GM23338 (cell line): ENCODE data around the gene MAP2K1. TPM values are rescaled to one million over a fixed set of nuclear protein-coding genes. Genes with fewer than 3 reads are reported as not detected.

Experiments used
- ATAC-seq: fragments of 200-7000 bp; cut with Tn5 transposase; 3 replicates; pipeline ENCODE4 v1.9.1; 2020
- DNase-seq: peaks from one replicate; pipeline ENCODE4 v3.0.0-alpha.2; 2015; ENCODE audit warnings: low spot score
- H2AFZ ChIP-seq: fragments of 200-600 bp; sonication (generic); 2 replicates; pipeline ENCODE4 v1.8.0; 2016; ENCODE audit warnings: antibody characterized with exemption, mild to moderate bottlenecking, moderate library complexity
- H3F3A ChIP-seq: fragments of 200-600 bp; sonication (generic); replicated peaks from 2 replicates; pipeline ENCODE4 v1.8.0; 2017; ENCODE audit warnings: antibody characterized with exemption, mixed run types, low read depth
- H3K27ac ChIP-seq: fragments of 200-600 bp; sonication (generic); 2 replicates; pipeline ENCODE4 v1.6.1; 2016; ENCODE audit warnings: low read depth
- H3K27me3 ChIP-seq: fragments of 200-600 bp; sonication (generic); 2 replicates; pipeline ENCODE4 v1.8.0; 2016; ENCODE audit warnings: mild to moderate bottlenecking, mixed run types, moderate library complexity; ENCODE audit not compliant: insufficient read depth
- H3K36me3 ChIP-seq: fragments of 200-600 bp; sonication (generic); 2 replicates; pipeline ENCODE4 v1.8.0; 2016; ENCODE audit warnings: mild to moderate bottlenecking; ENCODE audit not compliant: insufficient read depth
- H3K4me1 ChIP-seq: fragments of 200-600 bp; sonication (generic); 2 replicates; pipeline ENCODE4 v1.8.0; 2016; ENCODE audit warnings: mild to moderate bottlenecking, moderate library complexity; ENCODE audit not compliant: insufficient read depth
- H3K4me2 ChIP-seq: fragments of 200-600 bp; sonication (generic); 2 replicates; pipeline ENCODE4 v1.7.1; 2017; ENCODE audit warnings: mixed run types
- H3K4me3 ChIP-seq: fragments of 200-600 bp; sonication (generic); 2 replicates; pipeline ENCODE4 v1.6.1; 2016; ENCODE audit warnings: mixed run types
- H3K79me2 ChIP-seq: fragments of 200-600 bp; sonication (generic); replicated peaks from 2 replicates; pipeline ENCODE4 v1.8.0; 2017; ENCODE audit warnings: mild to moderate bottlenecking; ENCODE audit not compliant: insufficient read depth
- H3K9me2 ChIP-seq: fragments of 200-600 bp; sonication (generic); 2 replicates; pipeline ENCODE4 v1.8.0; 2017; ENCODE audit not compliant: insufficient read depth
- H4K20me1 ChIP-seq: fragments of 200-600 bp; sonication (generic); replicated peaks from 2 replicates; pipeline ENCODE4 v1.8.0; 2017; ENCODE audit warnings: mild to moderate bottlenecking; ENCODE audit not compliant: insufficient read depth
- H3K27ac Mint-ChIP-seq: 2 replicates; pipeline ENCODE4 v1.8.0; 2020; ENCODE audit warnings: inconsistent platforms, mild to moderate bottlenecking, moderate library complexity, mixed read lengths
- H3K27me3 Mint-ChIP-seq: 3 replicates; pipeline ENCODE4 v1.8.0; 2022; ENCODE audit warnings: low read depth, mild to moderate bottlenecking, moderate library complexity, mixed read lengths, inconsistent platforms; ENCODE audit not compliant: insufficient read depth, poor library complexity
- H3K36me3 Mint-ChIP-seq: 3 replicates; pipeline ENCODE4 v1.8.0; 2021; ENCODE audit warnings: low read depth, mild to moderate bottlenecking, inconsistent platforms, moderate library complexity, mixed read lengths
- H3K4me1 Mint-ChIP-seq: 3 replicates; pipeline ENCODE4 v1.8.0; 2020; ENCODE audit warnings: mild to moderate bottlenecking, inconsistent platforms, mixed read lengths
- H3K4me3 Mint-ChIP-seq: 3 replicates; pipeline ENCODE4 v1.8.0; 2021; ENCODE audit warnings: moderate library complexity, mild to moderate bottlenecking, inconsistent platforms, mixed read lengths
- H3K9me3 Mint-ChIP-seq: 3 replicates; pipeline ENCODE4 v1.8.0; 2020; ENCODE audit warnings: moderate library complexity, mild to moderate bottlenecking, inconsistent platforms, mixed read lengths
- CREB1 ChIP-seq: fragments of 250-450 bp; sonication (Bioruptor Pico); IDR thresholded peaks from 2 replicates; pipeline ENCODE4 v1.5.0; 2020; ENCODE audit warnings: low read depth, mild to moderate bottlenecking, moderate library complexity
- CTCF ChIP-seq, 2 experiments: fragments of 200-600 bp in 1 of 2; sonication (generic) in 1 of 2; conservative IDR thresholded peaks; 2 replicates each; pipeline versions ENCODE4 v1.5.1 to v1.6.1; 2016 to 2017; ENCODE audit warnings: antibody characterized with exemption in 2 of 2, low read depth in 2 of 2, mild to moderate bottlenecking in 2 of 2, moderate library complexity in 1 of 2
- ETS1 ChIP-seq: IDR thresholded peaks from 2 replicates; pipeline ENCODE4 v1.6.1; 2016; ENCODE audit warnings: antibody characterized with exemption
- EZH2 ChIP-seq: fragments of 200-600 bp; sonication (generic); IDR thresholded peaks from one replicate; pipeline ENCODE4 v1.8.0; 2017; ENCODE audit warnings: antibody characterized with exemption, mild to moderate bottlenecking, low read depth; ENCODE audit not compliant: unreplicated experiment
- EZH2phosphoT487 ChIP-seq: fragments of 200-600 bp; sonication (generic); IDR thresholded peaks from one replicate; pipeline ENCODE4 v1.8.1; 2018; ENCODE audit warnings: antibody characterized with exemption; ENCODE audit not compliant: unreplicated experiment
- JUNB ChIP-seq: IDR thresholded peaks from one replicate; pipeline ENCODE4 v1.6.1; 2016; ENCODE audit warnings: antibody characterized with exemption; ENCODE audit not compliant: unreplicated experiment
- NANOG ChIP-seq: IDR thresholded peaks from 2 replicates; pipeline ENCODE4 v1.6.1; 2016; ENCODE audit warnings: antibody characterized with exemption, borderline replicate concordance
- POLR2AphosphoS5 ChIP-seq: IDR thresholded peaks from 2 replicates; pipeline ENCODE4 v1.6.1; 2016; ENCODE audit warnings: antibody characterized with exemption, low read depth
- REST ChIP-seq: IDR thresholded peaks from one replicate; pipeline ENCODE4 v1.6.1; 2018; ENCODE audit warnings: antibody characterized with exemption; ENCODE audit not compliant: unreplicated experiment
- STAT1 ChIP-seq: IDR thresholded peaks from one replicate; pipeline ENCODE4 v1.6.1; 2016; ENCODE audit warnings: antibody characterized with exemption; ENCODE audit not compliant: unreplicated experiment
- ZNF114 ChIP-seq: fragments of 250-450 bp; sonication (Bioruptor Pico); IDR thresholded peaks from 2 replicates; pipeline ENCODE4 v1.5.0; 2020; ENCODE audit warnings: mild to moderate bottlenecking, moderate library complexity
- ZNF331 ChIP-seq: fragments of 250-450 bp; sonication (Bioruptor Pico); IDR thresholded peaks from 2 replicates; pipeline ENCODE4 v1.5.0; 2020; ENCODE audit warnings: low read depth, mild to moderate bottlenecking, moderate library complexity
- ZNF462 ChIP-seq: fragments of 250-450 bp; sonication (Bioruptor Pico); IDR thresholded peaks from 2 replicates; pipeline ENCODE4 v1.5.0; 2020; ENCODE audit warnings: mild to moderate bottlenecking, moderate library complexity
- polyA plus RNA-seq: library from polyadenylated mRNA; unstranded; fragments of >200 nt; fragmentation: Nextera tagmentation; extraction: Ambion mirVana; gene quantifications from 2 replicates; pipeline ENCODE4 v1.2.1, GENCODE V29; 2016
- total RNA-seq: library from RNA; depleted of rRNA; stranded (reverse); fragments of >200 nt; shearing (Covaris generic); gene quantifications from 2 replicates; pipeline ENCODE4 v1.2.3, GENCODE V29; 2014

The MAP2K1 gene
- total and polyA plus RNA-seq, 2 experiments from 2014 or later, result 42.0 to 68.5 TPM

GRCh38 chr15:66486887-66487286 is 100.2 kb downstream of the MAP2K1 start:
- Histone ChIP-seq H3K27ac (0 out of 2 replicates have a peak overlapping the region, but pooled peaks have one; percentile 45), H2AFZ (no peak overlapping the region), H3K79me2 (no peaks in the 10 kb centered on the region), H3K36me3 (peaks cover 13% of the 10 kb centered on the region), H4K20me1 (peaks cover 8% of the 10 kb centered on the region; the same call in 1 of the 2 replicates), H3K4me1 (no peaks in the 10 kb centered on the region), H3K27me3 (no peaks in the 10 kb centered on the region), H3K4me2 (no peak overlapping the region), H3F3A (0 out of 2 replicates have a peak, but pooled peaks cover 10% of the 10 kb centered on the region), H3K9me2 (no peaks in the 10 kb centered on the region), H3K4me3 (no peak overlapping the region)
- TF ChIP-seq CTCF (conservative IDR thresholded peaks at IDR 0.05; ENCODE audit: low read depth in 2 of 2), result no peak
- no peak for TF ChIP-seq EZH2
- TF ChIP-seq ZNF331, result no peak
- no peak for TF ChIP-seq EZH2phosphoT487
- no peak for TF ChIP-seq CREB1 (CRISPR knock-in tag)
- no peak for TF ChIP-seq REST
- TF ChIP-seq STAT1, result no peak
- no peak for TF ChIP-seq ZNF462 (CRISPR knock-in tag)
- no peak for TF ChIP-seq NANOG
- TF ChIP-seq JUNB, result no peak
- no peak for TF ChIP-seq POLR2AphosphoS5
- no peak for TF ChIP-seq ETS1
- TF ChIP-seq ZNF114, result no peak
- no peak for ATAC-seq
- H3K9me3 Mint-ChIP-seq, result no peaks in the 10 kb centered on the region
- H3K4me3 Mint-ChIP-seq, result no peak overlapping the region
- H3K27me3 Mint-ChIP-seq, result peaks cover 11% of the 10 kb centered on the region
- no peak for DNase-seq
- no peaks in the 10 kb centered on the region; the same call in 2 of the 3 replicates for H3K4me1 Mint-ChIP-seq
- H3K36me3 Mint-ChIP-seq, result peaks cover 66% of the 10 kb centered on the region
- no peak overlapping the region for H3K27ac Mint-ChIP-seq
